ENCODE measurements around the gene RHBDF2. TPM values are rescaled to one million over a fixed set of nuclear protein-coding genes. Genes with fewer than 3 reads are reported as not detected.

The RHBDF2 gene
- total RNA-seq, 1 experiment from 2014 or later, result 22.8 TPM

- DNase-seq (ENCODE audit: low read depth), result no peak
These were observed 59.4 kb downstream of the RHBDF2 start for GRCh38 chr17:76441686-76442340.

GRCh38 chr17:76440751-76441362 lies 60.4 kb downstream of the RHBDF2 start:
- no peak for DNase-seq (ENCODE audit: low read depth)

DNA sequence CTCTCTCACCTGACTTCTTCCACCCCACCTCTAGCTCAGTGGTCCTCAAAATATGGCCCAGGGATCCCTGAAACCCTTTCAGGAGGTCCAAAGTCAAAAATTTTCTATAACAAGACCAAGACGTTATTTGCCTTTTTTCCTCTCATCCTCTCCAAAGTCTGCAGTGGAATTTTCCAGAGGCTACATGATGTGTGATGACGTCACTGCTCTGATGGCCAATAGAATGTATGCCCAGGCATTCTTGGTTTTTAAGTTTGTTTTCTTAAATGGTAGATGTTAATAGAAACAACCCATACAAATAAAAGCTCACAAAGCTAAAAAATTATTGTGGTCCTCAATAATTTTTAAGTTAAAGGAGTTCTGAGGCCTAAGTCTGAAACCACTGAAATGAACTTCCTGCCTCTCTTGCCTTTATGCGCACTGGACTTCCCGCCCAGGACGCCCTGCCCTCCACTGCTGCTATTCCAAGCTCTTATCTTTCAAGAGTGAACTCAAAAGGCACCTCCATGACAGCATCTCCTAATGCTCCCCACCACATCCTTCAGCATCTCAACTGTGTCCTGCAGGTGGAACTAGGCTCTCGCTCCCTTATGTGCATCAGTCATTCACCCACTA lies 61.8 kb downstream of the RHBDF2 start:
- DNase-seq (ENCODE audit: low read depth), result no peak

- no peak for DNase-seq (ENCODE audit: low read depth)
These were observed 62.3 kb downstream of the RHBDF2 start for GRCh38 chr17:76438906-76439305.

DNA sequence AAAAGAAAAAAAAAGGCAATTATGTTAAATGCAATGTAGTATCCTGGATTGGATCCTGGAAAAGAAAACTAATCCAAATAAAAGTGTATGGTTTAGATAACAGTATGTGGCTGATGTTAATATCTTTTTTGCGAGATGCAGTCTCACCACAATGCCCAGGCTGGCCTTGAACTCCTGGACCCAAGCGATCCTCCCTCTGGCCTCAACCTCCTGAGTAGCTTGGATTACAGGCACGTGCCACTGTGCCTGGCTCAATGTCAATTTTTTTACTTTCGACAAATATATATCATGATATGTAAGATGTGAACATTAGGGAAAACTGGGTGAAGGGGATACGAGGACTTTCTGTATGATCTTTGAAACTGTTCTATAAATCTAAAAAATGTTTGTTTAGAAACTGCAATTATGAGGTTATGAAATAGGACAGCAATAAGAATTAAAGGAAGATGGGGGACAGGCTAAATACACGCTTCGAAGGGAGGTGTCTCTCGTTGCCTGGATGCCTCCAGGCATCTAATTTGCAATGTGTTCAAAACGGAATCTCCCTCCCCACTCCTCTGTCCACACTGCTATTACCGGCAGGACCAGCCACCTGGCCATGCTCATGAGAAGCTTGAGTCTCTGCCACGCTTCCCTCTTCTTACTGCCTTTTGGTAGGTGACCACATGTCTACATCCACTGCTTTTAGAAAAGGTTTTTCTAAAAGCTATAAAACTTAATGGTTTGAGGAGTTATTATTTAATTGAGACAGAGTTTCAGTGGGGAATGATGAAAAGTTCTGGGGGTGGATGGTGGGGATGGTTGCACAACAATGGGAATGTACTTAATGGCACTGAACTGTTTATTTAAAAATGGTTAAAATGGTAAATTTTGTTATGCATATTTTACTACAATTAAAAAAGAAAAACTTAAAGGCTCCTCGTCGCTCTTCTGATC lies 63.5 kb downstream of the RHBDF2 start:
- DNase-seq (ENCODE audit: low read depth), result no peak

- no peak for DNase-seq (ENCODE audit: low read depth)
These were observed 65.5 kb downstream of the RHBDF2 start for GRCh38 chr17:76435751-76436150.

DNA sequence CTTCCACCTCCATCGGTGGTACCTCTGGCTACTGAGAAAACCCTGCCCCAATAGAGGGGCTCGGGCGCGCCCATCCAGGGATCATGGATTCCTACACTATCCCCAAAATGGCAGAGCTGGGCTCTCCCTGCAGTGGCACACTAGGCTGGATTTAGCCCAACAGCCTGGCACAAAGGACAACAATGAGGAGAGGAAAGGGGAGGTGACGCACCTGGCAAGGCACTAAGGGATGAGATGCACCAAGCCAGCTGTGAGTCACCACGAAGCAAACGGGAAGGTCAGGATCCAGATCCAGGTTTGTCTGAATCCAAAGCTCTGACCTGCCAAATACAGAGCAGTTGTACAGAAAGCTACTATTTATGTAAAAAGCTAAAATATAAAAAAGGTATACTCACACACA lies 66.4 kb downstream of the RHBDF2 start:
- DNase-seq (ENCODE audit: low read depth), result no peak

DNA sequence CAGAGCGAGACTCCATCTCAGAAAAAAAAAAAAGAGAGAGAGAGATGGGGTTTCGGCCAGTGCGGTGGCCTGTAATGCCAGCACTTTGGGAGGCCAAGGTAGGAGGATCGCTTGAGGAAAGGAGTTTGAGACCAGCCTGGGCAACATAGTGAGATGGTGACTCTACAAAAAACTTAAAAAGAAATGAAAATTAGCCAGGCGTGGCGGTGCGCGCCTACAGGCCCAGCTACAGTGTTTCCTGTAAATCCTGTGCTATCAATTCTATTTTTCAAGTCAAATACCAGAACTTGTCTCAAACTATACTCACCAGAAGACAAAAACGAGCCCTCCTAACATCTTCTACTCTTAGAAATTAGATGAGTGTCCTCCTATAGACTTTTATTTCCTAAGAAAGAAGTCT lies 67.5 kb downstream of the RHBDF2 start:
- DNase-seq (ENCODE audit: low read depth), result no peak

GRCh38 chr17:76432712-76433336 lies 68.4 kb downstream of the RHBDF2 start:
- no peak for DNase-seq (ENCODE audit: low read depth)

DNA sequence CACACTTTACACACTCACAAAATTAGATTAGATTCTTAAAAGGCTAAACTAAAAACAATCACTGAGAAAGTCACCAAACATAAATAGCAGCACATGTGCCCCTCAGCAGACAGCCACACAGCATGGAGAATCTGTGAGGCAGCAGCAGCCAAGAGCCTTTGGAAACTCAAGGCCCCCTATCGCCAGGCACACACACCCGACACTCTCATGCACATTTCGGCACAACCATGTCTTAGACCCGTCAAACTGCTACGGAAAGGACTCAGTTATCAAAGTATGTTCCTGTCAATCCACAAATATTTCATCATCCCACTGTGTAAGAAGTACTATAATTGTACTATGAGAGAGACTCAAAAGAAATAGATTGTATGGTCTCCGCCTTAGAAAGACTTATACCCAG lies 69.2 kb downstream of the RHBDF2 start:
- DNase-seq (ENCODE audit: low read depth), result no peak

GRCh38 chr17:76431509-76431908 lies 69.7 kb downstream of the RHBDF2 start:
- DNase-seq (ENCODE audit: low read depth), result no peak

- no peak for DNase-seq (ENCODE audit: low read depth)
These were observed 72.7 kb downstream of the RHBDF2 start for GRCh38 chr17:76428511-76428910.

- no peak for DNase-seq (ENCODE audit: low read depth)
These were observed 73.6 kb downstream of the RHBDF2 start for GRCh38 chr17:76427501-76428231.

- DNase-seq (ENCODE audit: low read depth), result no peak
These were observed 74.4 kb downstream of the RHBDF2 start for GRCh38 chr17:76426853-76427252.

DNA sequence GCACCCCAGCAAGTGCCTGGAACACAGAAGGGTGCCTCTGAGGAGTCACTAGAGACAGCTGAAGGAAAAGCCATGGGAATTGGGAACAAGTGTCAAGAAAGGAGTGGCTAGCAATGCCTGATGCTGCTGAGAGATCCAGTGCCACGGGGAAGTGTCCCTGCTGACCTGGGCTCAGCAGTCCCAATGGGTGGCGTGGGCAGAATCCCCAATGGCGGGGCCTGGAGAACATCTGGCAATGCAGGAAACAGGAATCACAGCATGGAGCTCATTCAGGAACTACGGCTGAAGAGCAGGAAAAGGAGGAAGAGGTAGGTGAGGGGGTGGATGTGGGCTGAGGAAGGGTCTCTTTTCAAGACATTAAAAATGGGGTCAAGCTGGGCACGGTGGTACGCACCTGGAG lies 78.4 kb downstream of the RHBDF2 start:
- DNase-seq (ENCODE audit: low read depth), result no peak

GRCh38 chr17:76422406-76422805 lies 78.8 kb downstream of the RHBDF2 start:
- no peak for DNase-seq (ENCODE audit: low read depth)

DNA sequence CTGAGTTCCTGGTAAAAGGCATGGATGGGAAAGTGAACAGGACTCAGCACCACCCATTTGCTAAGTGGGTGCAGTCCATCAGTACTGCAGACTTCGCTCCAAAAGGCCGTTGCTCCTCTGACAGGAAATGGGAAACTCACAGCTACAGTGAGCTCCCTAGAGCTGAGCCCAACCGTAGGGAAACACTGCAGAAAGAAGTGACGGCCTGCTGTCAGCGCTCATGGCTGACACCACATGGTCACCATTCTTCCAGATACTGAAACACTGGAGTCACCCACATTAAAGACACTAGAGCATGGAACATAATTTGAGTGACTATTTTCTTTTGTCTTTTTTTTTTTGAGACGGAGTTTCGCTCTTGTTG lies 80.2 kb downstream of the RHBDF2 start:
- DNase-seq (ENCODE audit: low read depth), result no peak

All from HT1080 (cell line).